CD4-positive, alpha-beta T cell treated with Interleukin-4 for 4 hours (primary cell): ENCODE results near the gene CD63.

Experiments used
- DNase-seq: peaks from one replicate; pipeline ENCODE4 v3.0.0-alpha.2; 2020

The CD63 gene

DNA sequence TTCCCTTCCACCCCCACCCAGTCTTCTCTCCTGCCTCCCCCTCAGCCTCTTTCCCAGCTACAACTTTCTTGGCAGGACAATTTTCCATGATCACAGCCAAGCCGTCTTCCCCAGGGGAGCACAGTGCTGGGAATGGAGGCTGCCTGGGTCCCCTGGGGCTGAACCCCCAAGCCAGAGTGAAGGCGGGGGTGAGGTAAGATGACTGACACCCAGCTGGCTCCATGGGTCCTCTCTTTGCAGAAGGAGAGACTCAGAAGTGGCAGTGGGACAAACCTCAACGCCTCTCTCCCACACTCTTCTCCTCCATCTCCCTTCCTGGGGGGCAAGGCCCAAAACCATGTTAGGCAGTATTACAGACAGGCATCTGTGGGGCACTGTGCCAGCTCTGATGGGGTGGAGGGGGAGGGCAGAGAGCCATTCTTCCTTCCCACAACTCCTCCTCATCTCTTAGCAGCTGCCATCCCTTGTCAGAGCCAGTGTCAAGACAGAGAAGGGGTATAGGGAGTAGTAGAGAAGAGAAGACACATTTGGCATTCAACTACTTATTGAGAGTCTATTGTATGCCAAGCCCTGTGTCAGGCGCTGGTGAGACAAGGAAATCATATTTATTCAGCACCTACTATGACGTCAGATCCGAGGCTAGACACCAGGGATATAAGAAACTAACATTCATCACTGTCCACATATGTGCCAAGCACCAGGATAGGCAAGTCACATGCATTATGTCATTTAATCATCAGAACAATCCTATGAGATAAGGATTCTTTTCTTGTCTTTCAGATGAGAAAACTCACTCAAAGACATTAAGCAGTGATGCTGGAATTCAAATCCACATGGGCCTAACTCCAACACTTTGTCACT is 24.7 kb downstream of the CD63 start:
- DNase-seq = no peak

GRCh38 chr12:55703288-55703687 is 25.5 kb downstream of the CD63 start:
- DNase-seq = no peak

GRCh38 chr12:55702861-55703260 is 25.9 kb downstream of the CD63 start:
- no peak for DNase-seq

GRCh38 chr12:55700255-55701018 is 28.4 kb downstream of the CD63 start:
- no peak for DNase-seq

GRCh38 chr12:55699471-55700055 is 29.2 kb downstream of the CD63 start:
- DNase-seq = no peak

- DNase-seq = no peak
Measured at GRCh38 chr12:55698965-55699364, 29.8 kb downstream of the CD63 start.

- DNase-seq = no peak
Measured at GRCh38 chr12:55698241-55698955, 30.4 kb downstream of the CD63 start.

DNA sequence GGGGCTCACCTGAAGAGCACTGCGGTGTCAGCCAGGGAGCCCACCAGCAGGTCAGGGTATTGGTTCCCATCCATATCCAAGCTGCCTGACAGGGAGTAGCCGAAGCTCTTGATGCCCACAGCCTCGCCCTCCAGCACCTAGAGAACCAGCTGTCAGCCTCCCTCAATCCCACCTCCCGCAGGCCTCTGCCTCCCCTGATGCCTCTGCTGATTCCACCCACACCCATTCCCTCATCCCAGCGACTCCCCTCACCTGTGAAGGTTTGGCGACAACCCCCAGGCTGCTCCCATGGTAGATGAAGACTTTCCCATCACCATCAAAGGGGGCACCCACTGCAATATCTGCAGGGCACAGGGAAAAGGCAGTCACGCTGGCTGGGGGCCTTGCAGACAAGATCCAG is 31.1 kb downstream of the CD63 start:
- no peak for DNase-seq

- no peak for DNase-seq
Measured at GRCh38 chr12:55696796-55697462, 31.9 kb downstream of the CD63 start.

DNA sequence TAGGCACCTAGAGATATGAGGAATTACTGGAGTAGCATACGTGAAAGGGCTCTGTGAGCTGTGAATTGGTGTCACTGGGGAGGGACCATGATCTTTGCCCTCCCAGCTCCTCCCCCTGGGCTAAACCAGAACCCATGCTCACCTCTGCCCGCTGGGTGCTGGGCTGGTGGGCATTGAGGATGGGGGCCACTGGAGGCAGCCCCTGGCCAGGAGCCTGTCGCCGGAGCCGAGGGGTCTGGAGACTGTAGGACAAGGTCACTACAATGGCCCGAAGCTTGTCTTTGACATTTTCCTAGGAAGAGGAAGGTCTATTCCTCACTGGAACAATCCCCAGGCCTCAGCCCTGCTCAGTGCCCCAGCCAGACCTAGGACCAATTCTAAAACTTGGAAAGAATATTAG is 32.7 kb downstream of the CD63 start:
- no peak for DNase-seq

DNA sequence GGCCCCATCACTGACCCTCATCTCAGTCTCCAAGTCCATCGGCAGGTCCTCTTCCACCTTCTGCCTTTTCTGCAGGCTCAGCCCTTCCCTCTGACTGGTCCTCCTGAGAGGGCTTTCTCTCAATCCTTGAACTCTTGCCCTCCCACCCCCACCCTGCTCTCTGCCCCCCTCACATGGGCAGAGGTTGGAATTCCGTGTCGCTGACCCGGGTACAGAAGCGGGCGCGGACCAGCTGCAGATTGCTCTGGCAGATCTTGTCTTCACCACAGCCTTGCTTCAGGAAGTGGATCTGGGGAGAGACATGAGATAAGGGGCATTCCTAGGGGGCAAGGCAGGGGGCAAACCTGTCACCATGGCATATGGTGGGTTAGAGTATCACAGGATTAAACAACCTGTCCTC is 33.5 kb downstream of the CD63 start:
- no peak for DNase-seq

DNA sequence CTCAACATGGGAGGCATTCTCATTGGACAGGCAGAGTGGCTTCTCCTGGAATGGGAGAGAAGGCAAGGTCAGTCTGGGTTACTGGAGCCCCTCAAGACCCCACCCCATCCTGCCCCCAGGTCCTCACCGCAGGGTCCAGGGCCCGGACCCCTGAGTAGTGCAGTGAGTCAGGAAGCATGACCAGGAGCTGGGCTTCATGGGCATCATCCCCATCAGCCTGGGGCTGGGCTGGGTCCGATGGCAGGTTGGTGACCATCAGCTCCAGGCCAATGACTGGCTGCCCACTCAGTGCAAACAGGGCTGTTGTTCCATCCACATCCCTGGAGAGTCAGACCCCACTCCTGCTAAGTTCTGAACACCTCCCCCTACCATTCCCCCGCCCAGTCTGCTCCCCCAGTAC is 34.2 kb downstream of the CD63 start:
- DNase-seq = no peak

GRCh38 chr12:55694188-55694515 is 34.7 kb downstream of the CD63 start:
- DNase-seq = no peak

GRCh38 chr12:55693323-55694187 is 35.3 kb downstream of the CD63 start:
- DNase-seq = no peak

DNA sequence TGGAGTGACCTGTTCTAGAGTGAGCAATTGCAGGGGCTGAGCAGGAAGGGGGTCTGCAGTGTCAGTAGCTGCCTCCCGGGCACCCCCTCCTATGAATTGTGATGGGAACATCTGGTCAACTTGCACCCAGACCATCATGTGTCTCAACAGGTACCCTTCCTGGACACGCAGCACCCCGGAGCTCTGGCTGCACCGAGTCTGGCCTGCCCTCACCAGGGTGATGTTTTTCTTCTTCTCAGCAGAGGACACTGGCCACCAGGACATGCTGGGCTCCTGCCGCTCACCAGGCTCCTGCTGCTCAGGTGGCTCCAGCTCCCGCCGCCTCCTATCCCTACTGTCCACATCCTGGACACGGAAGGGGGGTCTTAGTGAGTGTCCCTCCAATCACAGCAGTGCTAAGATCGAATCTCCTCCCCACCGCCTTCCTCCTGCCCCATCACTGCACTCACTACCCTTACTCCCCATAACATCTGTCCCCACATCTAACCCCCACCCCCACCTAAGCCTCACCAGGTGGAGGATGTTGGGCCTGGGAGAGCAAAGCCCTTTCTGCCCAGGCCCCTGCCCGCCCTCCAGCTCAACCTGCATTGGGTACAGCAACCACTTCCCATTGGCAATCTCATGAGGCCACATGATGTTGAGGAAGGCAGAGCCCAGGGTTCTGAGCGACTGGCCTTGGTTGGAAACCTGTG is 36.0 kb downstream of the CD63 start:
- DNase-seq = no peak

DNA sequence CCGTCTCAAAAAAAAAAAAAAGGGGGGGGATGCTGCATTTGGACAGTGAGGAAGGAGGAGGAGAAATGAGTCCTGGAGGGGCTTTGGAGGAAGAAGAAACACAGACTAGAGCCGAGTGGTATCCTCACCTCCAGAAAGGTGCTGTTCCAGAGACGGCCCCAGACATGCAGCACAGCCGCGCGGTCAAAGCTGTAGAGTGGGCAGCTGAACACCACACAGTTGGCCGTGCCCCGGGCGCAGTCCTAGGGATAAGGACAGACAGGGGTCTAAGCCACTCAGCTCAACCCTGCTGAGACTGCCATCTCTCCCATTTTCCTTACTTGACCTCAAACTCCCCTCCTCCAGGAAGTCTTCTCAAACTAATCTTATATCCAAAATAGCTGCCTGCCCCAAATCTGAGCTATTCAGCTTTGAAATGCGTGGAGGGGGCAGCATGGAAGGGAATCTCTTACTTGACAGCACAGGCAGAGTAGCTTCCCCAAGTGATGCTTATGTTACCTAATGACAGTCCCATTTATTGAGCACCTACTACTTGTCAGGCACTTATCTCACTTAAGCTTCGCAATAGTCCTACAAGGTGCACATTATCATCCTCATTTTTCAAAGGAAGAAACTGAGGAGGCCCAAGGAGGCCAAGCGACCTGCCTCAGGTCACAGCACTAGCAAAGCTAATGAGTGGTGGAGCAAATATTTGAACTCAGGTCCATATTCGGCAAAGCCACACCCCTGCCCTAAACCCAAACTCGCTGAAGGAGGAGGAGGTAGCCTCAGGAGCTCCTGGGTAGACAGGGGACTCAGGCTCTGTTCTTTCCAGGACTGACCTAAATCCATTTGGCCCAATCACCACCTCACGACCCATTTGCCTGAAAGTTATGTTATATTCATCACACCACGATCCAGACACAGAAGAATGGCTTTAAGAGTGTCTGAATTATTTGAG is 39.8 kb downstream of the CD63 start:
- DNase-seq = no peak

DNA sequence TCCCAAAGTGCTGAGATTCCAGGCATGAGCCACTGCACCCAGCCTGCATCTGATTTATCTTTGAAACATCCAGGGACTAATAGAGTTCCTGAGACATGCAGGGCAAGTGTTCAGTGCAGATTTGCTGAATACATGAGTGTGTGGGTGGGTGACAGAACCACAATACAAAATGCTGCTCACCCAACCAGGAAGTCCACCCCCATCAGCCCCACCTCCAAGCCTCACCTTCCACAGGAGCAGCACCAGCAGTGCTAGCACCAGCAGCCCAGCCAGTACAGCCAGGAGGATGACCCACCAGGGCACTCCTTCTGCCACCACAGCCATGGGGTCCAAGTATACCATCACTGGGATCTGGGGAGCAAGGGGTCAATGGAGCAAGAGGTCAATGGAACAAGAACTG is 41.1 kb downstream of the CD63 start:
- no peak for DNase-seq

DNA sequence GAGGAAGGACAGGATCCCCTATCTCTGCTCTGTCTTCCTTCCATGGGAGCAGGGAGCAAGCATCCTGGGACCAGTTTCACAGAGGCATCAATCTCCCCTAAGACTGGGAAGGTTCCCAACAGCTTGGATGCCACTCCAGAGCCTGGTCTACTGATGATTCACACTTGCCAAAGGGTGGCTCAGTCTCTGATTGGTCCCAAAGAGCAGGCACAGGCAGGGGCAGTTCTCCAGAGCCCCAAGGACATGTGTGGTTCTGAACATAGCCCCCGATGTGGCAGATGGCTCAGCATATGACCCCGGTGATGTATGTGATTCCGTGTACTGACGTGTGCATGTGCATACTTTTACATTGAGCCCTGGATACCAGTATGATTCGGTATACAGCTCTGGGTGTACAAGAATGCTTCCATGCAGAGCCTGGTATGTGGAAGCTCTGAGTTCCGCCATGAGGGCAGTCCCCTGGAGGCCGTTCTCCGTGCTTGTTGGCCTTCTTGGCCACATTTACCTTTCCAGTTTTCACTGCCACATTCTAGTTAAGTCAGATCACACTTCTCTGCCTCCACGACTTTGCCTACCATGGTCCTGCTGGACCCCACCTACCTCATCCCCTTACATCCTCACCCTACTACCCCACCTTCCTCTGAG is 42.3 kb downstream of the CD63 start:
- DNase-seq = no peak

DNA sequence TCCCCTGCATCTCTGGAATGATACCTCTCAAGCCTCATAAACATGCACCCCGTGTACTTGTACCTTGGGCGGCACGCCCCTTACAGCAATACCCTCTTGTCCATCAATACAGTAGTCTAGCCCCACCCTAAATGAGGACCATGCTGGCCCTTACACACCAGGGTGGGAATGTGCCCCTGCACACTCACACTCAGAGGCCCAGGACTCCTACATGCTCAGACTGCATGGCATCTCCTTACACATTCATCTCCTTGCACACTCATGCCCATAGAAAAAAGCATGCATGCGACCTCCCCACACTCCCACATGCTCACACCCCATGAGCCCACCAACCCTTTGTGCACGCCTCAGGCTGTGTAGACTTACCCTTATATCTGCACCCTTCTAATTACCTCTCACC is 43.1 kb downstream of the CD63 start:
- no peak for DNase-seq
